ENCODE data around the gene CORT.

- no peak for TF ChIP-seq CTCF (IDR thresholded peaks at IDR 0.05)
- TF ChIP-seq POLR2A (IDR thresholded peaks at IDR 0.05): no peak
Measured at GRCh38 chr1:10401281-10401680, 48.5 kb upstream of the CORT start.
